VCaP (cell line): ENCODE data around the gene C10orf67.
"Not testable (repeated sequence)": the region's sequence is repeated elsewhere in the genome, so short reads cannot be mapped to it uniquely, and the experiment has no call there.

Experiments used
- H3K27ac ChIP-seq: fragments of 450-650 bp; 2 replicates; pipeline ENCODE4 v1.5.1; 2017
- CTCF ChIP-seq: fragments of 450-650 bp; conservative IDR thresholded peaks from 2 replicates; pipeline ENCODE4 v1.5.1; 2017; ENCODE audit warnings: mild to moderate bottlenecking, moderate library complexity

C10orf67 gene

GRCh38 chr10:23253780-23254179 is 90.8 kb downstream of the C10orf67 start:
- no peak for TF ChIP-seq CTCF
- no peak overlapping the region for H3K27ac ChIP-seq

- not testable (repeated sequence) for H3K27ac ChIP-seq
Observed at GRCh38 chr10:23252859-23253258, 91.7 kb downstream of the C10orf67 start.

GRCh38 chr10:23241779-23242178 is 102.8 kb downstream of the C10orf67 start:
- H3K27ac ChIP-seq, result not testable (repeated sequence)

GRCh38 chr10:23238015-23238414 is 106.6 kb downstream of the C10orf67 start:
- H3K27ac ChIP-seq, result no peak overlapping the region
- no peak for TF ChIP-seq CTCF

GRCh38 chr10:23230582-23230981 is 114.0 kb downstream of the C10orf67 start:
- no peak for TF ChIP-seq CTCF
- no peak overlapping the region for H3K27ac ChIP-seq

GRCh38 chr10:23217471-23217870 is 127.1 kb downstream of the C10orf67 start:
- no peak for TF ChIP-seq CTCF
- H3K27ac ChIP-seq, result no peak overlapping the region

GRCh38 chr10:23205972-23206642 is 138.5 kb downstream of the C10orf67 start:
- H3K27ac ChIP-seq, result no peak overlapping the region
- no peak for TF ChIP-seq CTCF

- no peak for TF ChIP-seq CTCF
- no peak overlapping the region for H3K27ac ChIP-seq
Observed at GRCh38 chr10:23204773-23205172, 139.8 kb downstream of the C10orf67 start.
